Neural cell (in vitro differentiated cells): ENCODE results near the gene UGT1A1.

Source experiments
- CTCF ChIP-seq: fragments of 450-650 bp; IDR thresholded peaks from 2 replicates; pipeline ENCODE4 v1.5.1; 2014; ENCODE audit warnings: antibody characterized with exemption, mild to moderate bottlenecking, moderate library complexity; ENCODE audit not compliant: poor library complexity, severe bottlenecking
- EZH2 ChIP-seq: fragments of 200-600, 300-800 bp; shearing (Covaris generic), sonication (generic); IDR thresholded peaks from 2 replicates; pipeline ENCODE4 v1.6.1; 2014; ENCODE audit warnings: antibody characterized with exemption, low read length, borderline replicate concordance, mild to moderate bottlenecking; ENCODE audit not compliant: insufficient read depth, poor library complexity, severe bottlenecking
- POLR2AphosphoS5 ChIP-seq: IDR thresholded peaks from 2 replicates; pipeline ENCODE4 v1.6.1; 2012
- TF ChIP-seq, protein P1 (sequence below): IDR thresholded peaks from 2 replicates; pipeline ENCODE4 v1.6.1; 2012; ENCODE audit warnings: borderline replicate concordance

DNA sequence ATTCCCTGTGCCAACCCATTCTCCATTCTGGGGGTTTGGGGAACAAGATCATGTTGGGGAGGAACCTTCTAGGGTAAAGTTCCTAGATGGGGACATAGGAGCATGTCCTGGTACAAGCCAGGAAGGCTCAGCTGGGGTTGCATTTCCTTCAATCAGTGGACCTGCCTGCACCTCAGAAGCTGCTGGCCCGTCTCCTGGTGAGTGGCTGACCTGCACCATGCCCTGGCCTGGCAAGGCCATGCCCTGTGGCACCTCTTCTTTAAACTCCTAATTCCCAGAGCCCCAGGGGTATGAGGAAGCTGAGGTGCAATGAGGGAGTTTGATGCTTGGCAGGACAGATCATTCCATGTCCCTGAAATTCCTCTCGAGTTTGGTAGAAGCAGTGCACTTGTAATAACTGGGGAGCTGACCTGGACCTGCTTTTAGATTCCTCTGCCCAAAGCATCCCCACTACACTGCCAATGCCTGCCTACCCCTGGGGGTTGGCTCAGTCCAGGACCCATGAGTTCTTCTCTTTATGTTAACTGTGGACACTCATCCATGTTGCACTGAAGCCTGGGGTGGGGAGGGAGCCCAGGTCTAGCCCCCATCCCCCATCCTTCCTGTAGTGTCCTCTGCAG, 43.3 kb downstream of the UGT1A1 start:
- TF ChIP-seq CTCF (no peak), POLR2AphosphoS5 (no peak), EZH2 (no peak)
- TF ChIP-seq, protein P1, sequence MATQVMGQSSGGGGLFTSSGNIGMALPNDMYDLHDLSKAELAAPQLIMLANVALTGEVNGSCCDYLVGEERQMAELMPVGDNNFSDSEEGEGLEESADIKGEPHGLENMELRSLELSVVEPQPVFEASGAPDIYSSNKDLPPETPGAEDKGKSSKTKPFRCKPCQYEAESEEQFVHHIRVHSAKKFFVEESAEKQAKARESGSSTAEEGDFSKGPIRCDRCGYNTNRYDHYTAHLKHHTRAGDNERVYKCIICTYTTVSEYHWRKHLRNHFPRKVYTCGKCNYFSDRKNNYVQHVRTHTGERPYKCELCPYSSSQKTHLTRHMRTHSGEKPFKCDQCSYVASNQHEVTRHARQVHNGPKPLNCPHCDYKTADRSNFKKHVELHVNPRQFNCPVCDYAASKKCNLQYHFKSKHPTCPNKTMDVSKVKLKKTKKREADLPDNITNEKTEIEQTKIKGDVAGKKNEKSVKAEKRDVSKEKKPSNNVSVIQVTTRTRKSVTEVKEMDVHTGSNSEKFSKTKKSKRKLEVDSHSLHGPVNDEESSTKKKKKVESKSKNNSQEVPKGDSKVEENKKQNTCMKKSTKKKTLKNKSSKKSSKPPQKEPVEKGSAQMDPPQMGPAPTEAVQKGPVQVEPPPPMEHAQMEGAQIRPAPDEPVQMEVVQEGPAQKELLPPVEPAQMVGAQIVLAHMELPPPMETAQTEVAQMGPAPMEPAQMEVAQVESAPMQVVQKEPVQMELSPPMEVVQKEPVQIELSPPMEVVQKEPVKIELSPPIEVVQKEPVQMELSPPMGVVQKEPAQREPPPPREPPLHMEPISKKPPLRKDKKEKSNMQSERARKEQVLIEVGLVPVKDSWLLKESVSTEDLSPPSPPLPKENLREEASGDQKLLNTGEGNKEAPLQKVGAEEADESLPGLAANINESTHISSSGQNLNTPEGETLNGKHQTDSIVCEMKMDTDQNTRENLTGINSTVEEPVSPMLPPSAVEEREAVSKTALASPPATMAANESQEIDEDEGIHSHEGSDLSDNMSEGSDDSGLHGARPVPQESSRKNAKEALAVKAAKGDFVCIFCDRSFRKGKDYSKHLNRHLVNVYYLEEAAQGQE: no peak
